Transverse colon (tissue), 4 donors: Measurements from ENCODE around the gene CLSTN2.

Source experiments
- POLR2AphosphoS5 ChIP-seq, 3 donors: sonication (generic); formaldehyde crosslinking; IDR thresholded peaks; one replicate each; pipeline ENCODE4 v1.6.1; 2016; ENCODE audit warnings: antibody characterized with exemption in 3 of 3
- TF ChIP-seq, protein P1 (sequence below), 5 experiments: fragments of 200-600 bp in 3 of 5; fragments of 450-650 bp in 2 of 5; sonication (generic) in 3 of 5; IDR thresholded peaks; 1 replicate in 2 of 5; 2 replicates in 3 of 5; pipeline ENCODE4 v1.5.1; 2016 to 2017; ENCODE audit warnings: antibody characterized with exemption in 5 of 5, inconsistent platforms in 3 of 5, mild to moderate bottlenecking in 2 of 5, moderate library complexity in 1 of 5

DNA sequence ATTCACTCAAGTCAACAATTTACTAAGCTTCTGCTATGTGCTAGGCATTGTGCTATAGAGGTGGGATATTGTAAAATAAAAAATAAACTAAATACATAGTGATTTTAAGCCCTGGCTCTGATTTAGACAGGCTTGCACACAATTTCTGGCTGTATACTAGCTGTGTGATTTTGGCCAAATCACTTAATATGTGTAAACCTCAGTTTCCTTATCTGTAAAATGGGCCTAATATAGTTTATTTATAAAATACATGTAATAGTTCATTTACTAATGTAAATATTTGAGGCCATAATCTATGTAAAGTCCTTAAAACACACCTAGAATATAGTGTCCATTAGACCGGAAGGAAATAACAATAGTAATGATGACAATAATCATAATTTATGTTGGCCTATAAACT lies 363.1 kb downstream of the CLSTN2 start:
- TF ChIP-seq POLR2AphosphoS5 (IDR thresholded peaks at IDR 0.05) = no peak
- TF ChIP-seq, protein P1, sequence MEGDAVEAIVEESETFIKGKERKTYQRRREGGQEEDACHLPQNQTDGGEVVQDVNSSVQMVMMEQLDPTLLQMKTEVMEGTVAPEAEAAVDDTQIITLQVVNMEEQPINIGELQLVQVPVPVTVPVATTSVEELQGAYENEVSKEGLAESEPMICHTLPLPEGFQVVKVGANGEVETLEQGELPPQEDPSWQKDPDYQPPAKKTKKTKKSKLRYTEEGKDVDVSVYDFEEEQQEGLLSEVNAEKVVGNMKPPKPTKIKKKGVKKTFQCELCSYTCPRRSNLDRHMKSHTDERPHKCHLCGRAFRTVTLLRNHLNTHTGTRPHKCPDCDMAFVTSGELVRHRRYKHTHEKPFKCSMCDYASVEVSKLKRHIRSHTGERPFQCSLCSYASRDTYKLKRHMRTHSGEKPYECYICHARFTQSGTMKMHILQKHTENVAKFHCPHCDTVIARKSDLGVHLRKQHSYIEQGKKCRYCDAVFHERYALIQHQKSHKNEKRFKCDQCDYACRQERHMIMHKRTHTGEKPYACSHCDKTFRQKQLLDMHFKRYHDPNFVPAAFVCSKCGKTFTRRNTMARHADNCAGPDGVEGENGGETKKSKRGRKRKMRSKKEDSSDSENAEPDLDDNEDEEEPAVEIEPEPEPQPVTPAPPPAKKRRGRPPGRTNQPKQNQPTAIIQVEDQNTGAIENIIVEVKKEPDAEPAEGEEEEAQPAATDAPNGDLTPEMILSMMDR (IDR thresholded peaks at IDR 0.05) = no peak
